Activated naive CD4-positive, alpha-beta T cell treated with anti-CD3 and anti-CD28 coated beads, Interleukin-2, amount 50 U/mL, for 16 hours (primary cell): Measurements from ENCODE around the gene AURKAIP1.
"Not testable (repeated sequence)": the region's sequence is repeated elsewhere in the genome, so short reads cannot be mapped to it uniquely, and the experiment has no call there.

ENCODE experiments used
- DNase-seq: peaks from one replicate; pipeline ENCODE4 v3.0.0-alpha.2; 2020

The AURKAIP1 gene

DNA sequence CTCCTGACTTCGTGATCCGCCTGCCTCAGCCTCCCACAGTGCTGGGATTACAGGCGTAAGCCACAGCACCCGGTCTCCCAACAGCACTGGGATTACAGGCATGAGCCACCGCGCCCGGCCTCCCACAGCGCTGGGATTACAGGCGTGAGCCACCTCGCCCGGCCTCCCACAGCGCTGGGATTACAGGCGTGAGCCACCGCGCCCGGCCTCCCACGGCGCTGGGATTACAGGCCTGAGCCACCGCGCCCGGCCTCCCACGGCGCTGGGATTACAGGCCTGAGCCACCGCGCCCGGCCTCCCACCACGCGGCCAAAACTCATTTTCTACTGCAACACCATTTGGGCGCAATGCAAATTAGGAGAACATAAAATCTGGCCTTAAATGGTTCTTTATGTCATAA lies 10.3 kb upstream of the AURKAIP1 start:
- not testable (repeated sequence) for DNase-seq

DNA sequence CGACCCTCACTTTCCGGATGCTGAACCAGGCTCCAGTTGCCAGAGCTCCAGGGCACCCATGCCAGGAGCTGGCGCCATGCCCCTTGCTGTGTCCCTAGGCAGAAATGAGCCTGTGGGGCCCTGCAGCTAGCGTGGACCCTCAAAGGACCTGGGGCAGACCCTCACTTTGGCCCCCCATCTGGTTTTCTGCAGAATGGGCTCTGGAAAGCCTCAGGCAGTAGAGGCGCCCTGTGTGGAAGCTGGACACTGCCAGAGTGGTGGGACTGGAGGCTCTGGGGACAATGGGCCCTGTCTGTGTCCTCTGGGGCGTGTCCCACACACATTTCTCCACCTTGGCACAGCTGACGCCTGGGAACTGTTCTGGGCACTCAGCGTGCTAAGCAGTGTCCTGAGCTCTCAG lies 6.3 kb upstream of the AURKAIP1 start:
- no peak for DNase-seq

DNA sequence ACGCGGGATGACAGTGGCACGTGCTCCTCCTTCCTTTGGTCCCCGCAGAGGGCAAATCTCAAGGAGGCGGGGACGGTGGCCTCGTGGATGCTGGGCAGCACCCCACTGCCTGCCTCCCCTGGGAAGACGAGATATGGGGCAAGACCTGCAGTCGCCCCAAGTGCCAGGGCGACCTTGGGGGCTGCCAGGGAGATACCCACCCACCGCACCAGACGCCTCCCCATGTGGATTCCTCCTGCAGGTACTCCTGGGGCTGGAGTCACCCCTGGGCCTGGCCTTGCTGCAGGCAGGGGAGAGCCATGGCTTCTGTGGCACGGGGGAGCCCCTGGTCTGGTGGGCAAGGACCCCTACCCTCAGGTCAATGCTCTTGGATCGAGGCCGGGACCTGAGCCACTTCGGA lies 5.9 kb upstream of the AURKAIP1 start:
- no peak for DNase-seq

DNA sequence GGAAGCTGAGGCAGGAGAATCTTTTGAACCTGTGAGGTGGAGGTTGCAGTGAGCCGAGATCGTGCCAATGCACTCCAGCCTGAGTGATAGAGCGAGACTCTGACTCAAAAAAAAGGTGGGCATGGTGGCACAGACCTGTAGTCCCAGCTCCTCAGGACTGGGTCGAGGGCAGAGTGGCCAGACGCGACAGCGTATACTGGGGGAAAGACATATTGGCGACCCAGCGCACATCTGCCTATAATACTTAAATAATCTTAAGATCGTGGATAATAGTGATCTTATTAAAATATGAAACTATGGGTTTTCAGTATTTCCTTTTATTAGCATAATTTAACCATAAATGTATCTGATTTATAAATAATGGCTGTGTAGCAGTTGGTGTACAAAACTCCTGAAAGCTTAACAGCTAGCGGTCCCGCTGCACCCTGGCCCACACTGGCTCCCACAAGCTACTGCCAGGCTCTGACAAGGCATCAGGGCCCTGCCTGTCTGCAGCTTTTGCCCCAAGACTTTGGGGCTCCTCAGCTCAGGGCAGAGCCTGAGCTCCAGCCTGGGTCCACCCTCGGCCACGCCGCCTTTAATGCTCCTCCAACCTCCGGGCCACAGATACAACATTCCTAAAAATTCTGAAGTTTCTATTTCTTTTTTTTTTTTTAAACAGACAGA lies 2.7 kb upstream of the AURKAIP1 start:
- no peak for DNase-seq

DNA sequence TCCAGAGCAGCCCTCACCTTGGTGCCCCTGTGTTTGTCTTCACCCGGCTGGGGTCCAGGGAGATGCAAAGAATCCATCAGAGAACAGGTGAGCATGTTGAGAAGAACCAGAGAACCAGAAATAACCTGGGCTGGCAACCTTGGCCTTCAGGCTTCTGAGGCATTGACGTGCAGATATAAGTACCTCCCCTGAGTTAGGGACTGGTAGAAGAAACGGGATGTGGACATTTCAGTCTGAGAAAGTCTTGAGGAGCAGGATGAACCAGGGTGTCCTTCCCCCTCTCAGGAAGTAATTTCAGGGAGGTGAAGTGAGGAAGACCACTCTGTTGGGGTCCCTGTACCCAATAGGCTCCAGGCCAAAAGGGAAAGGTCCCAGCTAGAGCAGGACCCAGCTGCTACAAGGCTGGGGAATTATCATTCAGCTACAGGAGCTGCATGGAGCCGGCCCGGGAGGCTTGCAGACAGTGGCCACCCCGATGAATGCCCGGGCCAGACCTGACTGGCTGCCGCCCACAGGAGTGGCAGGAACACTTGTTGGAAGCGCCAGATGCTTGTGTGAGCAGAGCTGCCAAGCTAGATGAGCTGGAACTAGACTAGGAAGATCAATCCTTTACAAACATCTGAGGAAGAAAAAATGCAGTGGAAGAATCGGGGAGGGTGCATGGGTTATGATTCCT lies 1.7 kb upstream of the AURKAIP1 start:
- DNase-seq = no peak

DNA sequence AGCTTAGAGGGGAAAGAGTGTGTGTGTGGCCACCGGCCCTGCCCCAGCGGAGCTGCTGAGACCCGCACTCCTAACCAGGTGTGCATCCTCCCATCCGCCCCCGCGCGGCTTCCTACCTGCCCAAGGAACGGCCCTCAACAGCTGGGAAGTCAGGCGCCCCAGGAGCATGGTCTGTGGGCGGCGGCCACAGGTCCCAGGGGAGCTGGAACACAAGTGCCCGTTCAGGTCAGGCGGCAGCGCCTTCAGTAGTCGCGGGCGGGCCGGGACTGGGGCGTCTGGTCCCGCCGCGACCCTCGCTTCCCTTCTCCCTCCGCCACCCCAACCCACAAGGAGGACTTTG lies 448 bp downstream of the AURKAIP1 start:
- DNase-seq = no peak

DNA sequence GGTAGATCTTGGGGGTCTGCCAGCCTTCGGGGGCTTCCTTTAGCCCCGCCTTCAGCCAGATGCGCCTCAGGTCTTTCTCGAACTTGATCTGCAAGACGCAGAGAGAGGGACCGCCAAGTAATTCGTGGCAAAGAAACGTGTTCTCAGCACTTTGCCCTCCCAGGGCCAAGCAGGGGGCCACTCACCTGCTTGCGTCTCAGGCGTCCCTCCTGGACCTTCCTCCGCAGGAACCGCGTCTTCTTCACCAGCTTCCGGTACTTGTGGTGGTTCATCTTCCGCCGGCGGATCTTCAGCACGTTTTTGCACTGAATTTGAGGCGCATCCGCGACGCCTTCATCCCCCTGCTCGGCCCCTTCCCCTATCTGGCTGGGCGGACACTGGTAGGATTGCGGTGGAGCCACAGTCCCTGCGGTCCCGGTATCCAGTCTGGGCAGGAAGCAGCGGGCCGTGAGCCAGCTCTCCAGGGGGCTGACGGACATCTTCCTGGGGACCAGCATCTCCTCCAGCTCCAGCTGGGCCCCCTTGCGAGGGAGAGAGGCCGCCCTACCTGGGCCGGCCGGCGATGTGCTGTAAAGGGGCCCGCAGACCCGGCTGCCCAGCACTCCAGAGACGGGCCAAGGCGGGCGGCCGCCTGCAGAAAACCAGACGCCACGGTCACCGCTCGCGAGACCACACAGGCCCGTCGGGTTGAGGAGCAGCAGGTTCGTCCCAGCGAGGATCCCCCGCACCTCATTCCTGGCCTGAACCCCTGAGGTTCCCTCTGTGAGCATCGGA lies 1.0 kb downstream of the AURKAIP1 start:
- DNase-seq = no peak

DNA sequence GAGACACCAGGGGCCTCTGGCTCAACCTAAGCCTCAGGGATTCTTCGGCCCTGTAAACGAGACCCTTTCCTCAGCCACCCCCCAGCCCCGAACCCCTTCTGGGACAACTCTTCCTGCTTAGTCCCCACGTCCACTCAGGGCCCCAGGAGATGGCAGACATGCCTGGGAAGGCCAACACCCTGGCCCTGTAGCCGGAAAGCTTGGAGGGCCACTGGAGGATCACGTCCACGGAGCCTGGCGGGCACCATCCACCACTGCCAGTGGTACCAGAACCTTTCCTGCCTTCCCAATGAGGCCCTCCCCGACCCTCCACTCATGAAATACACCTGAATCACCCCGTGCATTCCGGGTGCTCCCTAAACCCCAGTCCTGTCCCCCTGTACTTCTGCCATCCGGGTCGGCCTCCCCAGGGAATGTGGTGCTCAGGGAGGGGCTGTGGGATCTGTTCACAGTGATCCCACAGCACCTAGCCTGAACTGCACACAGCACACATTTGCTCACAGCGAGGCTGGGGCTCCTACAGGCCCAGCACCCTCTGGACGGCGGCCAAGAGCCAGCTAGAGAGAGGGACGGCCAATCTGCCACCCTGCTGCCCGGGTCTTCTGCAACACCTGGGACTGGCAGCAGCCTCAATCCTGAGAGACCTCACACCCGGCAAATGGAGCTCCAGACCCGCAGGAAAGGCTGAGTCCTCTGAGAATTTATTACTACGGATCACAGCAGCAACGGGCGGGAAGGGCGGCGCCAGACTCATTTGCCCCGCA lies 1.8 kb downstream of the AURKAIP1 start:
- no peak for DNase-seq

DNA sequence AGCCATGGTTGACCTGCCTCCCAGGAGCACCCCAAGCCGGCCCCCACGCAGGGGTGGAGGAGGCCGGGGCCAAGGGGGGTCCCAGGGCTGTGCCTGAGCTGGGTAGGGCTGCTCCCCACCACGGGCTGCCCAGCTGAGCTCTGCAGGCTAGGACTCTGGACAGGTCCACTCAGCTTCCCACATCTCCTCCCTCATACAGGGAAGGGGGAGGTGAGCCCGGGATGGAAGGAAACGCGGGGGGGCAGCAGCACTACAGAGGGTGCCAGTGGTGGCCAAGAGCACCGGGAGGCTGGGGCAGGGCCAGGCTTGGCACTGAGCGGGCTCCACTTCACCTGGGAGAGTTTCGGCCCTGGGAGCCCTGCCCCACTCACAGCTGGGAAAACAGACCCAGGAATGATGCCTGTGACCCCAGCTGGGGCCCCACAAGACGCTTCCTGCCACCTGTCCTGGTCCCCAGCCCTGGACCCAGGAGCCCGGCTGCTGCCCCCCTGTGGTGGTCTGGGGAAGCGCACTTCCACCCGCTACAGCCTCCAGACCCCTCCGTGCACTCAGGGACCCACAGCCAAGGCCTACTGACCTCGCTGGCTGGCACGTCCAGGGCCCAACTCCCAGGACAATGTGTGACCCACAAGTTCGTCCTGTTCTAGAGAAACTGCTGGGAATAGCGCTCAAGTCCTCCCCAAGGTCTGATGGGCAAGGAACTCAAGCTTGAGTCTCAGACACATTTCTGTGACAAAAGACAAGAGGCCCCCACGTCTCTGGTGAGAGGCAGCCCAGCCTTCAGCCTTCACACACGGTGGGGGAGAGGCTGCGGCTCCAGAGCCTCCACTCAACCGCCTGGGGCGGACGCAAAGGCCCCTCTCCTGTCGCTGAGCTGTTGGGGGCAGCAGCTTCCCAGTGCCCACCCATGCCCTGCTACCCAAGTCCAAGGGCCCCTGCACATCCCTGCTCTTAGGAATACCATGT lies 3.0 kb downstream of the AURKAIP1 start:
- peak; percentile 77 for DNase-seq

DNA sequence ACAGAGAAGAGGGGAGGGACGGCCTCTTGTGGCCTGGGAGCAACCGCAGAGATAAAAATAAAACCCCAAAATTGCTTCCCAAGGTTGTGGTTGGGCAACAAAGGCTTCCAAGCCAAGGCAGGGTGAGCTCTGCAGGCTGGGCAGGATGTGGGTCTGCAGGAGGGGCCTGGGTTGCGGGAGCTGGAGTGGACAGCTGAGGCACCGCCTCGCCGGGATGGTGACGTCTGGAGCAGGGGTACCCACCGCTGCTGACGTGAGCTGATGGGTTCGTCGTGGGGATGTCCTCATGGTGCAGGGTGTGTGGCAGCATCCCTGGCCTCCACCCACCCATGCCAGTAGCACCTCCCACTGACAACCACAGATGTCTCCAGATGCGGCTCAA lies 3.7 kb downstream of the AURKAIP1 start:
- DNase-seq = no peak

DNA sequence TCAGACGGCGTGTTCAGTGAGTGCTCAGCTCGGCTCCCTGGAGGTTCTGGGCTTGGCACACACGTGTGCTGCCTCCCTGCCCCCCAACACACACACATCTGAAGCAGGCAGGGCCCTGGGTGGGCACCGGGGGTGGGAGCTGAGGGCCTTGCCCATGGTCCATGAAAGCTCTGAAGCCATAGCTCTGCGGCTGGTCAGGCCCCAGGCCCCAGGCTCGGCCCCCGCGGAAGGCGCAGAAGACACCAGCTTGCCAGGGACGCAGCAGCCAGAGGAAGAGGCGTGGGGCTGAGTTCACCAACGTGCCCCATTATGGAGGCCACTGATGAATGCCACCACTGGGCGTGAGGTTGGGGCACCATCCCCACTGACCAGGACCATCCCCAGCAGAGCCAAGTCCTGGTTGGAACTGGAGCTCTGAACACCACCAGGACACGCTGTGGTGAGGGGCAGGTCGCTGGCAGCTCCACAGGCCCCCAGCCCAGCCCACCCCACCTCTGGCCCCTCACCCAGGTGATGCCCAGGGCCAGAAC lies 4.2 kb downstream of the AURKAIP1 start:
- no peak for DNase-seq

DNA sequence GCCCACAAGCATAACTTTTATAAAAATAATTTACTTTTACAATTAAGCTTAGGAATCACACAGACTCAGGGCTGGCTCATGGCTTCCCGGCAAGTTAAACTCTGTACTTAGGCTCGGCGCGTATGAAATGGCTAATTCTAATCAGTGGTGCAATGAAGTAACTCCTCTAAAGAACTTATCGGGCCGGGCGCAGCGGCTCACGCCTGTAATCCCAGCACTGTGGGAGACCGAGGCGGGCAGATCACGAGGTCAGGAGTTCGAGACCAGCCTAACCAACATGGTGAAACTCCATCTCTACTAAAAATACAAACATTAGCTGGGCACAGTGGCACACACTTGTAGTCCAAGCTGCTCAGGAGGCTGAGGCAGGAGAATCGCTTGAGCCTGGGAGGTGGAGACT lies 4.9 kb downstream of the AURKAIP1 start:
- not testable (repeated sequence) for DNase-seq

DNA sequence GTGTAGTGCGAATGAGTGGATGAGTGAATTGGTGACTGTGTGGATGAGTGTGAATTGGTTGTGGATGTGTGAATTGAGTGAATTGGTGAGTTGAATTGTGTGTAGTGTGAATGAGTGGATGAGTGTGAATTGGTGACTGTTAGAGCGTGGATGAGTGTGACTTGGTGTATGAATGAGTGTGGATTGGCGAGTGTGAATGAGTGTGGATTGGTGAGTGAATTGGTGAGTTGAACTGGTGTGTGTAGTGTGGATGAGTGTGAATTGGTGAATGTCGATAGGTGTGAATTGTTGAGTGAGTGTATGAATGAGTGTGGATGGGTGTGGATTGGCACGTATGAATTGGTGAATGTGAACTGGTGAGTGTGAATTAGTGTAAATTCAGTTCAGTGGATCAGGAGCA lies 7.7 kb downstream of the AURKAIP1 start:
- DNase-seq = no peak

DNA sequence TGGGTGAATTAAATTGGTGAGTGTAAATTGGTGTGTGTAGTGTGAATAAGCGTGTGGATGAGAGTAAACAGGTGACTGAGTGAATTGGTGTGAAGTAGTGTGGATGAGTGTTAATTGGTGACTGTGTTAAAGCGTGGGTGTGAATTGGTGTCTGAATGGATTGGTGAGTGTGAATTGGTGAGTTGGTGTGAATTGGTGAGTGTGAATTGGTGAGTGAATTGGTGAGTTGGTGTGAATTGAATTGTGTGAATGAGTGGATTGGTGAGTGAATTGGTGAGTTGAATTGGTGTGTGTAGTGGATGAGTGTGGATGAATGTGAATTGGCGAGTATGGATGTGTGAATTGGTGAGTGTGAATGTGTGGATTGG lies 8.3 kb downstream of the AURKAIP1 start:
- DNase-seq = no peak

DNA sequence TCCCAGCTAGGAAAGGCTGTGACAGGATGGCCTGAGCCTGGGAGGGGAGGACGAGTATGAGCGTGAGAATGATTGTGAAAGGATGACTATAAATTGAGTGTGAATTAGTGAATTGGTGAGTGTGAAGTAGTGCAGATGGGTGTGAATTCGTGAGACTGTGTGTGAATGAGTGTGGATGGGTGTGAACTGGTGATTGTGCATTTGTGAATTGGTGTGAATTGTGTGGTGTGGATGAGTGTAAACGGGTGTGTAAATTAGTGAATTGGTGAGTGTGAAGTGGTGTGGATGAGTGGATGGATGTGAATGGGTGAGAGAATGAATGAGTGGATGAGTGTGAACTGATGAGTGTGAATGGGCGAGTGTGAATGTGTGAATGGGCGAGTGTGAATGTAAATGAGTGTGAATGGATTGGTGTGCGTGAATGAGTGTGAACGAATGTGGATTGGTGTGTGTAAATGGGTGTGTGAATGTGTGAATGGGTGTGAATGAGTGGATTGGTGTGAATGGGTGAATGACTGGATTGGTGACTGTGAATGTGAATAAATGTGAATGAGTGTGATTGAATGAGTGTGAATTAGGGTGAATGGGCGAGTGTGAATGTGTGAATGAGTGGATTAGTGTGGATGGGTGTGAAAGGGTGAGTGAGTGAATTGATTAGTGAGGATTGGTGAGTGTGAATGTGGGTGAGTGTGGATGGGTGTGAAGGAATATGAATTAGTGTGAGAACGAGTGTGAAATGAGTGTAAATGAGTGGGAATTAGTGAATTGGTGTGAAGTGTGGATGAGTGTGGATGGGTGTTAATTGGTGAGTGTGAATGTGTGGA lies 8.9 kb downstream of the AURKAIP1 start:
- DNase-seq = no peak

DNA sequence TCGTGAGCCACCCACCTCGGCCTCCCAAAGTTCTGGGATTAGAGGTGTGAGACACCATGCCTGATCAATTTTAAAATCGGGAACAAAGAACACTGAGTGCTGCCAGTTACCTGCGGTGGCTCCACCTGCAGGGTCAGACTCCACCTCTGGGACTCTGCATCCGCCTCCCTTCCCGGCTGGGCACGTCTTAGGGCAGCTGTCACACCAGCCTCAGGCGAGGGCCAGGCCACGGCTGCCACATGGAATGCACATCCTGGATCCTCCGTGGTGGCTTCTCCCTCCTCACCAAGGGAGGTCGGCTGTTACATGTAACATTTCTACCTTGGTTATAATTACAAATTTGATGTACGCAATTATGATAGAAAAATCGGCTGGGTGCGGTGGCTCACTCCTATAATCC lies 10.7 kb downstream of the AURKAIP1 start:
- DNase-seq = no peak

DNA sequence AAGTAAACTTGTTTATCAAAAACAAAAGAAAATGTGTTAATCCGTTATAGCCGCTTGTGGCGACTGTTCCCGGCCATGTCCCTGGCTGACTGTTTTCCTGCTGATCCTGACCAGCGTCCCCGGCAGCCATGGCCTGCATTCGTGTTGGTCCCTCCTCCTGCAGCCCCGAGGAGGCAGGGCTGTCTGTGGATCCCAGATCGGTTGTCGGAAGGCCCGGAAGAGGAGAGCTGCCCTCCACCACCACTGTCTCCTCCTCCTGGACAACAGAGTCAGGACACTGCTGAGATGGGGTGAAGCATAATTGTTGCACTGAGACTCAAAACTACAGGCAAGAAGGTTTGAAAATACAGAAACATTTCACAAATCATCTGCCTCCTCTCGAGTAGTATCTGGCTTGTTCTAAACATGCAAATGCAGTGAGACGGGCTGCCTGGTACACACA lies 13.0 kb downstream of the AURKAIP1 start:
- no peak for DNase-seq

DNA sequence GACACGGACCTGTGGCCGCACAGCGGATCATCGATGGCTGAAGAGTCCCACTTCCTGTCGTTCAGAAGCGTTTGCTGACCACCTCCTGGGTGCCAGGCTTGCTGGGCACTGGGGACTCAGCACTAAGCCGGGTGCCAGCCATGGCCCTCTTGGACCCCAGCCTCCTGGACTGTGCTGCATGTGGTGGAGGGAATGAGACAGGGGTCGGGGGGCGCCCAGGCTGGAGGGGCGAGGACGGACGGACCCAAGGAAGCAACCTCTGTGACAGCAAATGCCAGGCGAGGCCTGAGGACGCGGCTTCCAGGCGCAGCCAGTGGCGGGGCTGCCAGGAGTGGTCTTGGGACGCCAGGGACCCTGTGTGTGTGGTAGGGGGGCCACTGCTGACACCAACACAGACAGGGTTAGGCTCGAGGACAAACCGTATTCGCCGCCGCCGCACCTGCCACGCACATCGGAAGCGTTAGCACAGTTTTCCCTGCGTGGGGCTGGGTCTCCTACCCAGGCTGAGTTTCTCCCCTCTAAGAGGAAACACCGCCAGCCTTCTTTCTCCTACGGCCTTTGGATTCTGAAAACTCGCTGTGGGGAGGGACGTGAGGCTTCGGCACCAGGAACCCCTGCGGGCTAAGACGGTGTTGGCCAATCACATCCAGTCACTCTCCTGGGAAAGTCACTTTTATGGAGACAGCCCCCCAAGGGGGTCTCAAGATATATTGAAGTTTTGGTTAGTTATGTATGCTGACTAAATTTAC lies 13.6 kb downstream of the AURKAIP1 start:
- DNase-seq = no peak

DNA sequence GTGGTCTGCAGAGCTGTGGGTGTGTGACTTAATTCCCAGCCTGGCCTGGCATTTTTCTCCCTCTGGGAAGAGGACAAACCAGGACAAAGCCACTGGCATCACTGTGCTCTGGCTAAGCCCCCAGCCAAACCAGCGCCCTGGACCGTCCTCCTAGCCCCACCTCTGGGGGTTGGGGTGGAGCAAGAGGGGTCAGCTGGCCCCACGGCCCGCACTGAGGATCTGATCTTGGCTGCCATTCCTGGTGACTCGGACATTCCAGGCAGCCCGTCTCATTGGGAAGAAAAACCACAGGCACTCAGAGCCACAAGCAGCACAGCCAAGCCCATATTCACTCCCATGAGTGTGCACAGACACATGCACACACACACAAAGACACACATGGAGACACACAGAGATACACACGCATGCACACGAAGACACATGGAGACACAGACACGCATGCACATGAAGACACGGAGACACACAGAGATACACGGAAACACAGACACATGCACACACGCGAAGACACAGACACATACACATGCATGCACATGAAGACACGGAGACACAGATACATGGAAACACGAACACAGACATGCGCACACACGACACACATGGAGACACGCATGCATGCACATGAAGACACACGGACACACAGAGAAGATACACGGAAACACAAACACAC lies 14.4 kb downstream of the AURKAIP1 start:
- DNase-seq = no peak
